Chondrocyte (in vitro differentiated cells): ENCODE data around the gene JMJD8. TPM values are rescaled to one million over a fixed set of nuclear protein-coding genes. Genes with fewer than 3 reads are reported as not detected.
"Not testable (repeated sequence)": the region's sequence is repeated elsewhere in the genome, so short reads cannot be mapped to it uniquely, and the experiment has no call there.

Experiments used
- DNase-seq: peaks from one replicate; pipeline ENCODE4 v3.0.0; 2021; ENCODE audit warnings: mixed read lengths, low spot score
- H3K27ac Mint-ChIP-seq: one replicate; pipeline ENCODE4 v1.8.0; 2021; ENCODE audit warnings: mild to moderate bottlenecking, moderate library complexity, mixed read lengths; ENCODE audit not compliant: unreplicated experiment
- H3K27me3 Mint-ChIP-seq: 2 replicates; pipeline ENCODE4 v1.8.0; 2021; ENCODE audit warnings: low read depth, mixed read lengths
- H3K36me3 Mint-ChIP-seq: 2 replicates; pipeline ENCODE4 v1.8.0; 2021; ENCODE audit warnings: low read depth, mixed read lengths
- H3K4me1 Mint-ChIP-seq: 2 replicates; pipeline ENCODE4 v1.8.0; 2021; ENCODE audit warnings: low read depth, mild to moderate bottlenecking, mixed read lengths
- H3K4me3 Mint-ChIP-seq: one replicate; pipeline ENCODE4 v1.8.0; 2021; ENCODE audit warnings: mild to moderate bottlenecking, moderate library complexity, mixed read lengths; ENCODE audit not compliant: unreplicated experiment
- H3K9me3 Mint-ChIP-seq: 2 replicates; pipeline ENCODE4 v1.8.0; 2021; ENCODE audit warnings: low read depth, mixed read lengths
- total RNA-seq: library from RNA; stranded (reverse); gene quantifications from 3 replicates; pipeline ENCODE4 v1.2.1, GENCODE V29; 2021
- TF ChIP-seq, protein P1 (sequence below): fragments of 200-600 bp; sonication (generic); IDR thresholded peaks from 2 replicates; pipeline ENCODE4 v1.5.0; 2021; ENCODE audit warnings: antibody characterized with exemption, mild to moderate bottlenecking, moderate library complexity

JMJD8 gene
- total RNA-seq, 1 donor from 2014 or later: 39.2 TPM

DNA sequence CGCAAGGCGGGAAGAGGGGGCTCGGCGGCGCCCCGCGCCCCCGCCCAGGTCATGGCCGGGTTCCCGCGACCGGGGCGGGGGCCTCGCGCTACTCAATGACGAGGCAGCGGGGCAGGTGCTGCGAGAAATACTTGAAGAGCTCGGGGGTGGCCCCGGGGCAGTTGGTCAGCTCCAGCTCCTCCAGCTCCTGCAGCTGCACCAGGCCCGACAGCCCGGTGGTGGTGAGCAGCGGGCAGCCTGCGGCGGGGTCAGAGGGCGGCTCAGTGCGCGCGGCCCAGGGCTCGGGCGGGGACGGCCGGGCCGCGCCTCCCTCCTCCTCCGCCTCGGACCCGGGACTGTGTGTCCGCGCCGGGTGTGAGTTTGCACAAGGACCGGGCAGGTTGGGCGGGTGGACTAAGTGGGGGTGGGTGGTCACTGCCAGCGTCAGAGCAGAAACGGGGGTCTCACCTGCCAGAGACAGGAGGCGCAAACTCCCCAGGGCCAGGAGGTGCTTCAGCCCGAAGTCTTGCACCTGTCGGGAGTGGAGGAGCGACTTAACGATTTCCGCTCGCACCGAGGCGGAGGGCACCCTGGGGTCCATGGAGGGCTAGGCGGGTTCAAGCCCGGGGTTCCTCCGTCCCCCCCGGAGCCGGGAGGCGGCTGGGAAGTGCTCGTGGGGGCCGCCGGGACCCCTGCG is 10.2 kb upstream of the JMJD8 start:
- H3K4me1 Mint-ChIP-seq: peaks cover 11% of the 10 kb centered on the region
- H3K27me3 Mint-ChIP-seq: peaks cover 23% of the 10 kb centered on the region
- H3K9me3 Mint-ChIP-seq: no peaks in the 10 kb centered on the region
- peaks cover 1% of the 10 kb centered on the region for H3K36me3 Mint-ChIP-seq
- no peak overlapping the region for H3K4me3 Mint-ChIP-seq
- H3K27ac Mint-ChIP-seq: no peak overlapping the region
- TF ChIP-seq, protein P1, sequence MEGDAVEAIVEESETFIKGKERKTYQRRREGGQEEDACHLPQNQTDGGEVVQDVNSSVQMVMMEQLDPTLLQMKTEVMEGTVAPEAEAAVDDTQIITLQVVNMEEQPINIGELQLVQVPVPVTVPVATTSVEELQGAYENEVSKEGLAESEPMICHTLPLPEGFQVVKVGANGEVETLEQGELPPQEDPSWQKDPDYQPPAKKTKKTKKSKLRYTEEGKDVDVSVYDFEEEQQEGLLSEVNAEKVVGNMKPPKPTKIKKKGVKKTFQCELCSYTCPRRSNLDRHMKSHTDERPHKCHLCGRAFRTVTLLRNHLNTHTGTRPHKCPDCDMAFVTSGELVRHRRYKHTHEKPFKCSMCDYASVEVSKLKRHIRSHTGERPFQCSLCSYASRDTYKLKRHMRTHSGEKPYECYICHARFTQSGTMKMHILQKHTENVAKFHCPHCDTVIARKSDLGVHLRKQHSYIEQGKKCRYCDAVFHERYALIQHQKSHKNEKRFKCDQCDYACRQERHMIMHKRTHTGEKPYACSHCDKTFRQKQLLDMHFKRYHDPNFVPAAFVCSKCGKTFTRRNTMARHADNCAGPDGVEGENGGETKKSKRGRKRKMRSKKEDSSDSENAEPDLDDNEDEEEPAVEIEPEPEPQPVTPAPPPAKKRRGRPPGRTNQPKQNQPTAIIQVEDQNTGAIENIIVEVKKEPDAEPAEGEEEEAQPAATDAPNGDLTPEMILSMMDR: no peak
- no peak for DNase-seq

DNA sequence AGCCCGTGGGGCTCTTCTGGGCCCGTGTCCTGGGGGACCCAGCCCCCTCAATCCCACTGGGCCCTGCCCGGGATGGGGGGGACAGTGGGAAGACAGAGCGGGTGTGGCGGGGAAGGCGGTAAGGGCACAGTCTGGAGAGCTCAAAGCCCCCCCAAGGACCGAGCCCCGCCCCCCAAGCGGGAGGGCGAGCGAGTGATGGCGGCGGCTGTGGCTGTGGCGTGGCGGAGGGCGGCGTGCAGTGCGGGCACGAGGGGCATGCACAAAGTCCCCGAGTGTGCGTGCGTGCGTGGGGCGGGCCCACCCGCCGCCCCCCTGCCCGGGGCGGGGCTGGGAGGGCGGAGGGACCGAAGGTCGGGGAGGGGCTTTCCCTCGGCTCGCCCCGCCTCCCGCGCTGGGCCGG is 9.6 kb upstream of the JMJD8 start:
- Mint-ChIP-seq H3K4me3 (no peak overlapping the region), H3K27ac (no peak overlapping the region), H3K36me3 (peaks cover 1% of the 10 kb centered on the region), H3K4me1 (peaks cover 16% of the 10 kb centered on the region), H3K9me3 (no peaks in the 10 kb centered on the region), H3K27me3 (peaks cover 23% of the 10 kb centered on the region)
- DNase-seq: no peak
- TF ChIP-seq, protein P1: no peak

DNA sequence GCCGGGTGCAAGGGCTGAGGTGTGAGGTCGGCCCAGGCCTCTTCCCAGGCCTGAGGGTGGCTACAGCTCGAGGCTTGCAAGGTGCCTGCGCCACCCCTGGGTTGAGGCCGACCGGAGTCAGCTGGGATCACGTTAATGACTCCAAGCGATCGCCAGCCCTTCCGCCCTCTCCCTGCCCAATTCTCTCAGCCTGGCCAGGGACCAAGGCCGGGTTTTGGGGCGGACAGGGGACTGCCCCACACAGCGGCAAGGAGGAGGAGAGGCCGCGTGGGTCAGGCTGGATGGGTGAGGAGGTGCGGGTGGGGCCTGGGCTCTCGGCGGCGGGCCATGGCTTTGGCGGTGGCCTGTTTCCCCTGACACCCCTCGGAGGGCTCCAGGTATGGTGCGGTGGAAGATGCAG is 9.2 kb upstream of the JMJD8 start:
- Mint-ChIP-seq H3K36me3 (peaks cover 1% of the 10 kb centered on the region), H3K27me3 (peaks cover 23% of the 10 kb centered on the region), H3K4me1 (peaks cover 19% of the 10 kb centered on the region), H3K4me3 (no peak overlapping the region), H3K27ac (no peak overlapping the region), H3K9me3 (no peaks in the 10 kb centered on the region)
- no peak for DNase-seq
- TF ChIP-seq, protein P1: no peak

DNA sequence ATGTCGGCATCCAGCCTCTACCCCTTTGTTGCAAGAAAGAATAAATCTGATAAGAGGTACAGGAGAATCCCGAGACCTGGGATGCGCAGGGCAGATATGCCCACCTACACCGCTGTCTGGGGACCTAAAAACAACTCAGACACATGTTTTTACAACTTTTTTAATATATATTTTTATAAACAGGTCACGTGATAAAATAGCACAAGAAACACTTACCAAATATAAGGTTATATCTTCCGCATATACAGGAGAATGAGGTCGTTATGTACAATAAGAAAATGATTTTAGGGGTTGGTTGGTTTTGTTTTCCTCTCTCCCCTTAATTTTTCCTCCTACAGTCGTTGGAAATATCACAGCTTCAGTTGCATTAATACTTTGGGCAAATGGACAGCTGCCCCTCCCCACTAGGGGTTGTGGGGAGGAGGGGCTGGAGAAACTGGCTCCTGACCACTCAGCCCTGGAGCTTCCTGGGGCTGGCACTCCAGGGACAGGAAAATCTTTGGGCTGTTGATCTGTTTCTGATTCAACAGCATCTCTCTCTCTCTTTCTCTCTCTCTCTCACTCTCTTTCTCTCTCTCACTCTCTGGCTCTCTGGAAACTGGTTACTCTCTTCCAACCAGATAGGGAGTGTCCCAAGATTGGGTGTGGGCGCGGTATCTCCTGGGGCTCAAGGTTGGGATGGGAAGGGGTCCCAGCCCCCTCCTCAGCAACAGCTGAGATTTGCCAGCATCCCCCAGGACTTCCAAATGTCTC is 8.4 kb upstream of the JMJD8 start:
- peaks cover 23% of the 10 kb centered on the region for H3K27me3 Mint-ChIP-seq
- TF ChIP-seq, protein P1: no peak
- H3K36me3 Mint-ChIP-seq: peaks cover 1% of the 10 kb centered on the region
- H3K4me1 Mint-ChIP-seq: peaks cover 19% of the 10 kb centered on the region
- DNase-seq: no peak
- H3K4me3 Mint-ChIP-seq: no peak overlapping the region
- no peak overlapping the region for H3K27ac Mint-ChIP-seq
- H3K9me3 Mint-ChIP-seq: no peaks in the 10 kb centered on the region

DNA sequence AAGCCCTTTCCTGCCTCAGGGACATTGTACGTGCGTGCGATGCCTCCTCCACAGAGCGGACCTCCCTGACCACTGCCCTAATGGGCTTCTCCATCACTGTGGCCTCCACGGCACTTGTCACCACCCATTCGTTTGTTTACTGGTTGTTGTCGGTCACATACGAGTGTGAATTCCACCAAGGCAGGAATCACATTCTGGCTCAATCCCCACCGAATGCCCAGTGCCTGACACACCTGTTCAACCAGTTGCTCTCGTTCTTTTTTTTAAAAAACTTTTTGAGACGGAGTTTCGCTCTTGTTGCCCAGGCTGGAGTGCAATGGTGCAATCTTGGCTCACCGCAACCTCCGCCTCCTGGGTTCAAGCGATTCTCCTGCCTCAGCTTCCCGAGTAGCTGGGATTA is 7.1 kb upstream of the JMJD8 start:
- H3K27ac Mint-ChIP-seq: not testable (repeated sequence)
- peaks cover 20% of the 10 kb centered on the region for H3K27me3 Mint-ChIP-seq

More for the DNA sequence above, 7.1 kb upstream of the JMJD8 start:
- H3K4me3 Mint-ChIP-seq: peak overlapping the region; percentile 87
- DNase-seq, H3K9me3 Mint-ChIP-seq, H3K36me3 Mint-ChIP-seq: not testable (repeated sequence)
- H3K4me1 Mint-ChIP-seq: peaks cover 19% of the 10 kb centered on the region
